Activated CD8-positive, alpha-beta T cell treated with anti-CD3 and anti-CD28 coated beads for 36 hours (primary cell): Measurements from ENCODE around the gene GOT1. TPM values are rescaled to one million over a fixed set of nuclear protein-coding genes. Genes with fewer than 3 reads are reported as not detected.

Experiments
- ATAC-seq: fragments of 200-7000 bp; cut with Tn5 transposase; one replicate; pipeline ENCODE4 v1.10.0; 2021; ENCODE audit warnings: mild to moderate bottlenecking, moderate library complexity
- CTCF ChIA-PET: fragments of 350-600 bp; sonication (Branson Sonifier 250); formaldehyde crosslinking; loops from one replicate; lab custom pipeline; 2021; ENCODE audit warnings: antibody characterized with exemption; lab: Charles Lee
- POLR2A ChIA-PET: fragments of 350-600 bp; sonication (Branson Sonifier 250); formaldehyde crosslinking; loops from one replicate; lab custom pipeline; 2021; ENCODE audit warnings: antibody characterized with exemption; lab: Charles Lee
- DNase-seq: peaks from one replicate; pipeline ENCODE4 v3.0.0-alpha.2; 2020
- H3K27ac Mint-ChIP-seq: one replicate; pipeline ENCODE4 v1.8.0; 2021; ENCODE audit warnings: mild to moderate bottlenecking, mixed read lengths
- H3K27me3 Mint-ChIP-seq: one replicate; pipeline ENCODE4 v1.8.0; 2021; ENCODE audit warnings: mixed read lengths
- H3K36me3 Mint-ChIP-seq: one replicate; pipeline ENCODE4 v1.8.0; 2021; ENCODE audit warnings: low read depth, mixed read lengths
- H3K4me1 Mint-ChIP-seq: one replicate; pipeline ENCODE4 v1.8.0; 2021; ENCODE audit warnings: low read depth, mixed read lengths
- H3K4me3 Mint-ChIP-seq: one replicate; pipeline ENCODE4 v1.8.0; 2021; ENCODE audit warnings: mild to moderate bottlenecking, moderate library complexity, mixed read lengths
- H3K9me3 Mint-ChIP-seq: one replicate; pipeline ENCODE4 v1.8.0; 2021; ENCODE audit warnings: mixed read lengths
- CTCF ChIP-seq: fragments of 200-600 bp; IDR thresholded peaks from one replicate; pipeline ENCODE4 v1.8.0; 2022; ENCODE audit warnings: antibody characterized with exemption, mild to moderate bottlenecking
- intact Hi-C: fragments of 100-400 bp; cut with micrococcal nuclease; formaldehyde crosslinking; loops from one replicate; pipeline ENCODE4 v1.10.0; 2022
- total RNA-seq, 2 experiments: library from RNA; stranded (reverse); gene quantifications; one replicate each; pipeline ENCODE4 v1.2.3, GENCODE V29; 2021

GOT1 gene
- total RNA-seq, 2 experiments from 2014 or later: 48.7 to 51.5 TPM

DNA sequence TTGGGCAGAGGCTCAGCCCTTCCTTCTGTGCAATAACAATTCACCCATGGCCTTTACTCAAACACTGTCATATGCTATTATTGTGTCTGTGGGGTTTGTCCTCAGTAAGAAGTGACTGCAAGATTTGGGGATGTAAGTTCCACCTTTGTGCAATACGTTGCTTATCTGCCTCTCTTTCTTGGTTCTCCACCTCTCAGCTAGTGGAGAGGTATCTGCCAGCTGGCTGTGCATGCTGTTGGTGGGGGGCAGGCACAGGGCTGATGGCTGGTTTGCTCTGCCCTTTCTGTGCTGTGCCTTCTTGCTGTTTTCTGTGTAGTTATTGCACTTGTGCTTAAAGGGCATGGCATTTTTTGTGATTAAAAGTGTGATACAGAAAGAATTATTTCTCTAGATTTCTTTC lies 65.1 kb downstream of the GOT1 start:
- no peak for TF ChIP-seq CTCF
- no peak overlapping the region for H3K27ac Mint-ChIP-seq
- intact Hi-C loops: no loop called here
- H3K4me3 Mint-ChIP-seq: no peak overlapping the region
- H3K4me1 Mint-ChIP-seq: no peaks in the 10 kb centered on the region
- no peak for DNase-seq
- H3K36me3 Mint-ChIP-seq: no peaks in the 10 kb centered on the region
- POLR2A ChIA-PET: no interaction called here
- ATAC-seq: no peak
- CTCF ChIA-PET: interaction anchor here (0.8 kb wide), 1 partner anchor 27 kb away, joined by 3 read pairs; no protein-coding TSS in a partner anchor
- H3K9me3 Mint-ChIP-seq: no peaks in the 10 kb centered on the region
- peaks cover 15% of the 10 kb centered on the region for H3K27me3 Mint-ChIP-seq

GRCh38 chr10:99364125-99364524 lies 66.3 kb downstream of the GOT1 start:
- no peaks in the 10 kb centered on the region for H3K4me1 Mint-ChIP-seq
- H3K27me3 Mint-ChIP-seq: peaks cover 9% of the 10 kb centered on the region
- no peak for DNase-seq
- no peak for ATAC-seq
- H3K36me3 Mint-ChIP-seq: no peaks in the 10 kb centered on the region
- H3K4me3 Mint-ChIP-seq: no peak overlapping the region
- H3K27ac Mint-ChIP-seq: no peak overlapping the region
- no peak for TF ChIP-seq CTCF
- CTCF ChIA-PET: no interaction called here
- intact Hi-C loops: no loop called here
- H3K9me3 Mint-ChIP-seq: no peaks in the 10 kb centered on the region
- POLR2A ChIA-PET: no interaction called here

DNA sequence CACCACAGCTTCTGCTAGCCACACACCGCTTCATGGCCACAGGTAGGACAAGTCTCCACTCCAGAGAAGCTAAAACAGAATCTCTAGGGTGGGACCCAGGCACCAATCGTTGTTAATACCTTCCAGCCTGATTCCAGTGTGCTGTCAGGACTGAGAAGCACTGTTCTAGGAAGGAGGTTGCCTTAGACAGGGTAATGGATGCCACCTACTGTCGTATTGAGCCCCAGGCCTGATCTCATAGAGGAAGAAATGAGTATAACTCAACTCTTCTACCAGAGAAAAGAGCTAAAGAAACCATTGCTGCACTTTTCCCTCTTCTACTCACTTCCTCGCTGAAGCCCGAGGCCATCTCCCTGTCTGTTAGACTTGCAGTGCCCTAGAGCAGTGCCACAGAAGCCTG lies 69.5 kb downstream of the GOT1 start:
- Mint-ChIP-seq H3K4me1 (no peaks in the 10 kb centered on the region), H3K4me3 (no peak overlapping the region), H3K27ac (no peak overlapping the region), H3K9me3 (no peaks in the 10 kb centered on the region), H3K27me3 (peaks cover 5% of the 10 kb centered on the region), H3K36me3 (no peaks in the 10 kb centered on the region)
- CTCF ChIA-PET: interaction anchor here (0.6 to 1.6 kb wide), 2 partner anchors 31 to 796 kb away, joined by 3 to 4 read pairs; no protein-coding TSS in a partner anchor
- POLR2A ChIA-PET: no interaction called here
- ATAC-seq (no peak), DNase-seq (no peak)
- no peak for TF ChIP-seq CTCF
- intact Hi-C loops: no loop called here

GRCh38 chr10:99358101-99358500 lies 72.3 kb downstream of the GOT1 start:
- ATAC-seq (no peak), DNase-seq (no peak)
- Mint-ChIP-seq H3K4me1 (no peaks in the 10 kb centered on the region), H3K27me3 (peaks cover 8% of the 10 kb centered on the region), H3K4me3 (no peak overlapping the region), H3K36me3 (no peaks in the 10 kb centered on the region), H3K27ac (no peak overlapping the region), H3K9me3 (no peaks in the 10 kb centered on the region)
- intact Hi-C loops: no loop called here
- CTCF ChIA-PET: no interaction called here
- no peak for TF ChIP-seq CTCF
- POLR2A ChIA-PET: no interaction called here

GRCh38 chr10:99357691-99358090 lies 72.7 kb downstream of the GOT1 start:
- peaks cover 8% of the 10 kb centered on the region for H3K27me3 Mint-ChIP-seq
- no peak for ATAC-seq
- H3K27ac Mint-ChIP-seq: no peak overlapping the region
- no peaks in the 10 kb centered on the region for H3K4me1 Mint-ChIP-seq
- DNase-seq: no peak
- no peaks in the 10 kb centered on the region for H3K36me3 Mint-ChIP-seq
- TF ChIP-seq CTCF: no peak
- H3K4me3 Mint-ChIP-seq: no peak overlapping the region
- ChIA-PET POLR2A (no interaction called here), CTCF (no interaction called here)
- H3K9me3 Mint-ChIP-seq: no peaks in the 10 kb centered on the region
- intact Hi-C loops: no loop called here
